Measurements from ENCODE around the gene CAMK2B.

Gene CAMK2B

GRCh38 chr7:44232396-44232795 lies 93.0 kb downstream of the CAMK2B start:
- DNase-seq (ENCODE audit: low read depth, low spot score), result no peak

GRCh38 chr7:44231088-44231487 lies 94.3 kb downstream of the CAMK2B start:
- no peak for DNase-seq (ENCODE audit: low read depth, low spot score)

- no peak for DNase-seq (ENCODE audit: low read depth, low spot score)
Measured at GRCh38 chr7:44230286-44230685, 95.1 kb downstream of the CAMK2B start.

- no peak for DNase-seq (ENCODE audit: low read depth, low spot score)
Measured at GRCh38 chr7:44229546-44230105, 95.8 kb downstream of the CAMK2B start.

GRCh38 chr7:44228571-44229350 lies 96.6 kb downstream of the CAMK2B start:
- no peak for DNase-seq (ENCODE audit: low read depth, low spot score)

GRCh38 chr7:44227911-44228310 lies 97.5 kb downstream of the CAMK2B start:
- no peak for DNase-seq (ENCODE audit: low read depth, low spot score)

GRCh38 chr7:44226396-44226753 lies 99.0 kb downstream of the CAMK2B start:
- no peak for DNase-seq (ENCODE audit: low read depth, low spot score)

GRCh38 chr7:44225566-44226395 lies 99.6 kb downstream of the CAMK2B start:
- no peak for DNase-seq (ENCODE audit: low read depth, low spot score)

GRCh38 chr7:44224974-44225565 lies 100.3 kb downstream of the CAMK2B start:
- DNase-seq (ENCODE audit: low read depth, low spot score), result no peak

- no peak for DNase-seq (ENCODE audit: low read depth, low spot score)
Measured at GRCh38 chr7:44224080-44224973, 101.1 kb downstream of the CAMK2B start.

- no peak for DNase-seq (ENCODE audit: low read depth, low spot score)
Measured at GRCh38 chr7:44223362-44224079, 101.9 kb downstream of the CAMK2B start.

- no peak for DNase-seq (ENCODE audit: low read depth, low spot score)
Measured at GRCh38 chr7:44222776-44223261, 102.6 kb downstream of the CAMK2B start.

GRCh38 chr7:44222074-44222473 lies 103.3 kb downstream of the CAMK2B start:
- DNase-seq (ENCODE audit: low read depth, low spot score), result no peak

- DNase-seq (ENCODE audit: low read depth, low spot score), result no peak
Measured at GRCh38 chr7:44221231-44221791, 104.1 kb downstream of the CAMK2B start.

GRCh38 chr7:44220358-44221112 lies 104.9 kb downstream of the CAMK2B start:
- DNase-seq (ENCODE audit: low read depth, low spot score), result no peak

GRCh38 chr7:44220046-44220357 lies 105.4 kb downstream of the CAMK2B start:
- no peak for DNase-seq (ENCODE audit: low read depth, low spot score)

- DNase-seq (ENCODE audit: low read depth, low spot score), result no peak
Measured at GRCh38 chr7:44219371-44220045, 105.9 kb downstream of the CAMK2B start.

GRCh38 chr7:44218418-44219201 lies 106.8 kb downstream of the CAMK2B start:
- DNase-seq (ENCODE audit: low read depth, low spot score), result peak; percentile 33
